Retinal pigment epithelial cell (primary cell): ENCODE data around the gene DOC2A.
"Not testable (repeated sequence)": the region's sequence is repeated elsewhere in the genome, so short reads cannot be mapped to it uniquely, and the experiment has no call there.

Experiments used
- DNase-seq: peaks from one replicate; pipeline ENCODE4 v3.0.0-alpha.2; 2010; ENCODE audit warnings: low read depth
- H3K4me3 ChIP-seq: 2 replicates; pipeline ENCODE4 v1.5.1; 2011; ENCODE audit warnings: mild to moderate bottlenecking, low read length, control low read depth, moderate library complexity
- TF ChIP-seq, protein P1 (sequence below): conservative IDR thresholded peaks from 2 replicates; pipeline ENCODE4 v1.5.1; 2011; ENCODE audit warnings: low read depth, low read length, control low read depth, inconsistent platforms

DOC2A gene

DNA sequence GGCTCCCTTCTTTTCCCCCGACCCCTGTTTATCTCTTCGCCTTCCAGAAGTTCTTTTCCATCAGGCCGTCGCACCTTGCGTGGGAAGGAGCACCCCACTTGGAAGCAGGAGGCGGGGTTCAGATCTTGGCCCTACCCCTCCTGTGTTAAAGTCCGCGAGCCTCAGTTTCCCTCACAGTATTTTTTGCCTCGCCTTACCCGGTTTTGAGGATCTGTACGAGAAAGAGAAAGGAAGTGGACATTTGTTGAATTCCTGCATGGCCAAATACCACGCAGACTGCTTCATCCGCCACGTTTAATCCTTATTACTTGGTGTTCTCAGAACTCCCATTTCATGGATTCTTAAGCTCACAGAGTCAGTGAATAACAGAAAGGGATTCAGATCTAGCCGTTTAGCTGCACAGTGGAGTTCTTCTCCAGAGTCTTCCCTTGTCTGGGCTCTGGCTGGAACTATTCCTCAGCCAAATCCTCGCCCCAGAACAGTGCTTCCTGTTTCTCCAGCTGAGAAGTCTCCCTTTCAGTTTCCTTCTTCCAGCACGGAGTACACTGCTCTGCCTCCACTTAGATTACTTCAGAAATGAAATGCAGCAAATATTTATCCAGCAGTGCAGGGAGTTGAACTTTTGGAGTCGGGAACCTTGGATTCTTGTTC is 48.4 kb downstream of the DOC2A start:
- TF ChIP-seq, protein P1, sequence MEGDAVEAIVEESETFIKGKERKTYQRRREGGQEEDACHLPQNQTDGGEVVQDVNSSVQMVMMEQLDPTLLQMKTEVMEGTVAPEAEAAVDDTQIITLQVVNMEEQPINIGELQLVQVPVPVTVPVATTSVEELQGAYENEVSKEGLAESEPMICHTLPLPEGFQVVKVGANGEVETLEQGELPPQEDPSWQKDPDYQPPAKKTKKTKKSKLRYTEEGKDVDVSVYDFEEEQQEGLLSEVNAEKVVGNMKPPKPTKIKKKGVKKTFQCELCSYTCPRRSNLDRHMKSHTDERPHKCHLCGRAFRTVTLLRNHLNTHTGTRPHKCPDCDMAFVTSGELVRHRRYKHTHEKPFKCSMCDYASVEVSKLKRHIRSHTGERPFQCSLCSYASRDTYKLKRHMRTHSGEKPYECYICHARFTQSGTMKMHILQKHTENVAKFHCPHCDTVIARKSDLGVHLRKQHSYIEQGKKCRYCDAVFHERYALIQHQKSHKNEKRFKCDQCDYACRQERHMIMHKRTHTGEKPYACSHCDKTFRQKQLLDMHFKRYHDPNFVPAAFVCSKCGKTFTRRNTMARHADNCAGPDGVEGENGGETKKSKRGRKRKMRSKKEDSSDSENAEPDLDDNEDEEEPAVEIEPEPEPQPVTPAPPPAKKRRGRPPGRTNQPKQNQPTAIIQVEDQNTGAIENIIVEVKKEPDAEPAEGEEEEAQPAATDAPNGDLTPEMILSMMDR = no peak
- no peak for DNase-seq
- peak overlapping the region; percentile 77 for H3K4me3 ChIP-seq

DNA sequence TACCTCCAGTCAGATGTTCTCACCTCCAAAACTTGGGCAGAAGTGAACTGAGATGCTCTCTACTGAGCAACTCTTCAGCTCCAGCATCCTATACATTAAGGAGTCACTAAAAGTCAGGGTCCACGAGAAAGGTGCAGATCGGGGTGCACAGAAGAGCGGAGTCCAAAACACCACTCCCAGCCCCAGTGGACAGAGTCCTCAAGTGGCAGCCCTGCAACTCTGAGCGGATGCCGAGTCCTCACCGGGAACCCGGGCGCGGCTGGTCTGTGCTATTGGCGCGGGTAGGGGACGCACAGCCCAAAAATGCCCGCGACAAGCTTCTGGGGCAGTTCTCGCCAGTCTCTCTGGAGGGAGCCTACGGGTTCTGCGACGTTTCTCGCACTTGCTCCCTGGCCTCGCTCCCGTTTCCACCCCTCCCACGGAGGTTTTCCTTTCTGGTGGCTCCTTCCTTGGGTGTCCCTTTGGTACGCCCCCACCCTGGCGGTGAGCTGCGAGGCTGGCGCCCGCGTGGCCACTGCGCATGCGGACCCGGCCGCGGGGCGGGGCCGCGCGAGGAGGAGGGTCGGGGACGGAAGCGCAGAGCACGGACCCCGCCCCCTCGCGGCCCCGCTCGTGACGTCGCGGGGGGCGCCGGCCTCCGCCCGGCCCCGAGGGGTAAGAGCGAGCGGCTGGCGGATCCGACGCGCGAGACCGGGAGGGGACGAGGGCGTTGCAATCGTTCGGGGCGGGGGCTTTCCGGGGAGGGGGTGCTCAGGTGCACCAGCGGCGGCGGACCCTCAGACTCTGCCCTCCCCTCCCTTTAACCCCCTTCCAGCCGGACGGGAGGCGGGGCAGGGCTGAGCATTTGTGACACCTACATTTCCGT is 49.1 kb downstream of the DOC2A start, which contains the start of gene TMEM219:
TSS of gene TMEM219 (plus strand) at position 601 of the 865 bp plus-strand sequence. CDS start 1,065 bp downstream, outside the sequence.
- TF ChIP-seq, protein P1 = peak; percentile 43
- no peak for DNase-seq
- H3K4me3 ChIP-seq = peak within 1 kb of the TSS; percentile 77

DNA sequence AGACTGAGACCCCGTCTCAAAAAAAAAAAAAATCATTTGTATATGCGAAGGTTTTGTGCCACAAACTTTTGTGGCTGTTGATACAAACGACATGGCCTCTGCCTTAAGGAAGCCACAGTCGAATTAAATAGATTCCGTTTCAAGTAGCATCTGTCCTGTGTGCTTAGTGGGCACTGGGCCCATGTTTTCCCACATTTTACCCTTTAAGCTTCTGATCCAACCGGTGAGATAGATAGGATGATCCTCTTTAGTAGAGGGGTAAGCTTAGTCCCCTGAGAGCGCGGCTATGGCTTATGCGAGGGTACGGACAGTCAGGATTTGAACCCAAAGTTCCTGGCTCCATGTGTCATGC is 49.7 kb downstream of the DOC2A start:
- H3K4me3 ChIP-seq = peak overlapping the region; percentile 77
- TF ChIP-seq, protein P1 = no peak
- DNase-seq = no peak

DNA sequence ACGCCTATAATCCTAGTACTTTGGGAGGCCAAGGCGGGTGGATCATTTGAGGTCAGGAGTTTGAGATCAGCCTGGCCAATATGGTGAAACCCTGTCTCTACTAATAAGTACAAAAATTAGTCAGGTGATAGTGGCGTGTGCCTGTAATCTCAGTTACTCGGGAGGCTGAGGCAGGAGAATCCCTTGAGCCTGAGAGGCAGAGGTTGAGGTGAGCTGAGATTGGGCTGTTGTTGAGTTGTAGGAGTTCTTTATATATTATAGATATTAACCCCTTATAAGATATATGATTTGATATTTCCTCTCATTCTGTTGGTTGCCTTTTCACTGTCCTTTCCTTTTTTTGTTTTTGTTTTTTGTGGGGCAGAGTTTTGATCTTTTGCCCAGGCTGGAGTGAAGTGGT is 51.0 kb downstream of the DOC2A start:
- not testable (repeated sequence) for H3K4me3 ChIP-seq, DNase-seq

DNA sequence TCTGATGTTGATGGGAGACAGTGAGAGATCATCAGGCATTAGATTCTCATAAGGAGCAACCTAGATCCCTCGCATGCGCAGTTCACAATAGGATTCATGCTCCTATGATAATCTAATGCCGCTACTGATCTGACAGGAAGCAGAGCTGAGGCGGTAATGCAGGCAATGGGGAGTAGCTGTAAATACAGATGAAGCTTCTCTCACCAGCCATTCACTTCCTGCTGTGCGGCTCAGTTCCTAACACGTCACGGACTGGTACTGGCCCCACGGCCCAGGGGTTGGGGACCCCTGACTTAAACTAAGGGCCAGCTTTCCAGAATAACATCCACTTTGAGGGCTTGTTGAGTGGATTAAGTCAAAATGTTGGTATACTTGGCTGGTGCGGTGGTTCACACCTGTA is 51.5 kb downstream of the DOC2A start:
- no peak for DNase-seq
- TF ChIP-seq, protein P1 = no peak

DNA sequence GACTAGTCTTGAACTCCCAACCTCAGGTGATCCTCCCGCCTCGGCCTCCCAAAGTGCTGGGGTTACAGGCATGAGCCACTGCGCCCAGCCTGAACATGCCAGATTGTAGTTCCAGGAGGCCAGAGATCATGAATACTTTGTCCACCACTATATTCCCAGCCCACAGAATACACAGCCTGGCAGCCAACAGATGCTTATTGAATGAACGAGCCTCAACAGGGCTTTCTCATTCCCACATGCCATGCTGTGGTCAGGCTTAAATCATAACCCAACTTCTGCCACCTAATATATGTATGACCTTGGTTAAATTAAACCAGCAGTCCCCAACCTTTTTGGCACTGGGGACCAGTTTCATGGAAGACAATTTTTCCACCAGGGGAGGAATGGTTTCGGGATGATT is 52.1 kb downstream of the DOC2A start:
- DNase-seq = no peak
- H3K4me3 ChIP-seq = no peak overlapping the region
- TF ChIP-seq, protein P1 = no peak

More for the DNA sequence above, 51.5 kb downstream of the DOC2A start:
- H3K4me3 ChIP-seq = no peak overlapping the region
